ENCODE results near the gene GPR84.
"Not testable (repeated sequence)": the region's sequence is repeated elsewhere in the genome, so short reads cannot be mapped to it uniquely, and the experiment has no call there.

The GPR84 gene

GRCh38 chr12:54356951-54357356 is 7.3 kb downstream of the GPR84 start:
- Histone ChIP-seq H3K27ac (ENCODE audit: low read depth, low read length) (no peak overlapping the region), H3K4me3 (ENCODE audit: low read length) (peak overlapping the region; percentile 100; the same call in 1 of the 2 replicates)

GRCh38 chr12:54356228-54356627 is 8.1 kb downstream of the GPR84 start:
- TF ChIP-seq CTCF (IDR thresholded peaks at IDR 0.05; ENCODE audit: low read depth, low read length, poor library complexity, severe bottlenecking) (no peak), EZH2phosphoT487 (IDR thresholded peaks at IDR 0.05; ENCODE audit: borderline replicate concordance, low read length) (no peak)
- Histone ChIP-seq H3K27ac (ENCODE audit: low read depth, low read length) (no peak overlapping the region), H3K79me2 (ENCODE audit: control insufficient read depth, low read length) (peaks cover 8% of the 10 kb centered on the region), H3K4me1 (ENCODE audit: control insufficient read depth, low read length) (peaks cover 65% of the 10 kb centered on the region), H3F3A (ENCODE audit: control insufficient read depth, insufficient read depth) (peaks cover 8% of the 10 kb centered on the region; the same call in 1 of the 2 replicates), H3K36me3 (ENCODE audit: control insufficient read depth, low read length) (peaks cover 7% of the 10 kb centered on the region), H3K9me2 (replicated peaks; ENCODE audit: control insufficient read depth, low read length) (no peaks in the 10 kb centered on the region), H3K4me2 (ENCODE audit: low read length) (no peak overlapping the region), H3K4me3 (ENCODE audit: low read length) (no peak overlapping the region), H4K20me1 (ENCODE audit: control insufficient read depth, insufficient read depth, low read depth, low read length) (no peaks in the 10 kb centered on the region), H3K9me3 (ENCODE audit: control insufficient read depth, insufficient read depth, low read length) (no peaks in the 10 kb centered on the region), H3K27me3 (ENCODE audit: control insufficient read depth, low read length) (no peaks in the 10 kb centered on the region)

More at GRCh38 chr12:54356951-54357356, 7.3 kb downstream of the GPR84 start:
- H3K9me3 ChIP-seq (ENCODE audit: control insufficient read depth, insufficient read depth, low read length) = no peaks in the 10 kb centered on the region
- peaks cover 58% of the 10 kb centered on the region for H3K4me1 ChIP-seq (ENCODE audit: control insufficient read depth, low read length)
- H3K36me3 ChIP-seq (ENCODE audit: control insufficient read depth, low read length) = 0 out of 2 replicates have a peak, but pooled peaks cover 3% of the 10 kb centered on the region
- H3K27me3 ChIP-seq (ENCODE audit: control insufficient read depth, low read length) = no peaks in the 10 kb centered on the region
- TF ChIP-seq EZH2phosphoT487 (IDR thresholded peaks at IDR 0.05; ENCODE audit: borderline replicate concordance, low read length) (no peak), CTCF (IDR thresholded peaks at IDR 0.05; ENCODE audit: low read depth, low read length, poor library complexity, severe bottlenecking) (no peak)
- peaks cover 8% of the 10 kb centered on the region for H3K79me2 ChIP-seq (ENCODE audit: control insufficient read depth, low read length)
- H3K4me2 ChIP-seq (ENCODE audit: low read length) = peak overlapping the region; percentile 100
- no peaks in the 10 kb centered on the region for H4K20me1 ChIP-seq (ENCODE audit: control insufficient read depth, insufficient read depth, low read depth, low read length)
- H3K9me2 ChIP-seq (replicated peaks; ENCODE audit: control insufficient read depth, low read length) = no peaks in the 10 kb centered on the region
- H3F3A ChIP-seq (ENCODE audit: control insufficient read depth, insufficient read depth) = peaks cover 6% of the 10 kb centered on the region; the same call in 1 of the 2 replicates

- Histone ChIP-seq H3K9me3 (ENCODE audit: control insufficient read depth, insufficient read depth, low read length) (no peaks in the 10 kb centered on the region), H3K4me2 (ENCODE audit: low read length) (no peak overlapping the region), H3K36me3 (ENCODE audit: control insufficient read depth, low read length) (peaks cover 16% of the 10 kb centered on the region), H3K4me3 (ENCODE audit: low read length) (no peak overlapping the region), H3K9me2 (replicated peaks; ENCODE audit: control insufficient read depth, low read length) (no peaks in the 10 kb centered on the region), H3K27me3 (ENCODE audit: control insufficient read depth, low read length) (no peaks in the 10 kb centered on the region), H3K27ac (ENCODE audit: low read depth, low read length) (no peak overlapping the region), H3K4me1 (ENCODE audit: control insufficient read depth, low read length) (peaks cover 68% of the 10 kb centered on the region), H3K79me2 (ENCODE audit: control insufficient read depth, low read length) (peaks cover 8% of the 10 kb centered on the region), H4K20me1 (ENCODE audit: control insufficient read depth, insufficient read depth, low read depth, low read length) (no peaks in the 10 kb centered on the region), H3F3A (ENCODE audit: control insufficient read depth, insufficient read depth) (peaks cover 9% of the 10 kb centered on the region; the same call in 1 of the 2 replicates)
- no peak for TF ChIP-seq EZH2phosphoT487 (IDR thresholded peaks at IDR 0.05; ENCODE audit: borderline replicate concordance, low read length)
These were observed 9.0 kb downstream of the GPR84 start for GRCh38 chr12:54355104-54355815.

GRCh38 chr12:54354271-54354670 is 10.0 kb downstream of the GPR84 start:
- H3K27me3 ChIP-seq (ENCODE audit: control insufficient read depth, low read length); H3F3A ChIP-seq (ENCODE audit: control insufficient read depth, insufficient read depth); H4K20me1 ChIP-seq (ENCODE audit: control insufficient read depth, insufficient read depth, low read depth, low read length); H3K4me2 ChIP-seq (ENCODE audit: low read length); H3K9me3 ChIP-seq (ENCODE audit: control insufficient read depth, insufficient read depth, low read length); H3K9me2 ChIP-seq (replicated peaks; ENCODE audit: control insufficient read depth, low read length); H3K4me3 ChIP-seq (ENCODE audit: low read length); H3K27ac ChIP-seq (ENCODE audit: low read depth, low read length); H3K79me2 ChIP-seq (ENCODE audit: control insufficient read depth, low read length): not testable (repeated sequence)
- peaks cover 68% of the 10 kb centered on the region for H3K4me1 ChIP-seq (ENCODE audit: control insufficient read depth, low read length)
- H3K36me3 ChIP-seq (ENCODE audit: control insufficient read depth, low read length) = peaks cover 26% of the 10 kb centered on the region

Data from DOHH2 (cell line).